ENCODE data around the gene TMEM240. TPM values are rescaled to one million over a fixed set of nuclear protein-coding genes. Genes with fewer than 3 reads are reported as not detected.

The TMEM240 gene
- total RNA-seq, 2 experiments from 2014 or later: 0.76 to 2.1 TPM

- ChIA-PET POLR2A (no interaction called here), CTCF (ENCODE audit: unreplicated experiment) (no interaction called here)
- peaks cover 14% of the 10 kb centered on the region; the same call in 1 of the 2 replicates for H3K36me3 ChIP-seq (ENCODE audit: insufficient read depth, low read length)
- no peaks in the 10 kb centered on the region; the same call in 1 of the 2 replicates for H3K79me2 ChIP-seq (ENCODE audit: insufficient read depth, low read depth, low read length)
- no peak overlapping the region for H3K27ac ChIP-seq (ENCODE audit: low read depth, low read length, poor library complexity, severe bottlenecking)
- DNase-seq (ENCODE audit: low spot score): no peak
- no peak overlapping the region for H2AFZ ChIP-seq (ENCODE audit: low read length)
- no peaks in the 10 kb centered on the region for H3K9me2 ChIP-seq (ENCODE audit: insufficient read depth, low read length)
- peaks cover 28% of the 10 kb centered on the region for H3K4me1 ChIP-seq (ENCODE audit: insufficient read depth, low read length, poor library complexity, severe bottlenecking)
- H4K20me1 ChIP-seq (ENCODE audit: insufficient read depth, low read length): no peaks in the 10 kb centered on the region
- no peaks in the 10 kb centered on the region for H3K9me3 ChIP-seq (ENCODE audit: low read length)
- H3K4me3 ChIP-seq (ENCODE audit: low read depth, low read length, poor library complexity, severe bottlenecking): no peak overlapping the region
- no TSS peak for BruUV-seq (replicated peaks)
- no peak for TF ChIP-seq EZH2phosphoT487 (IDR thresholded peaks at IDR 0.05; ENCODE audit: borderline replicate concordance, low read depth, low read length)
- TF ChIP-seq, protein P1, sequence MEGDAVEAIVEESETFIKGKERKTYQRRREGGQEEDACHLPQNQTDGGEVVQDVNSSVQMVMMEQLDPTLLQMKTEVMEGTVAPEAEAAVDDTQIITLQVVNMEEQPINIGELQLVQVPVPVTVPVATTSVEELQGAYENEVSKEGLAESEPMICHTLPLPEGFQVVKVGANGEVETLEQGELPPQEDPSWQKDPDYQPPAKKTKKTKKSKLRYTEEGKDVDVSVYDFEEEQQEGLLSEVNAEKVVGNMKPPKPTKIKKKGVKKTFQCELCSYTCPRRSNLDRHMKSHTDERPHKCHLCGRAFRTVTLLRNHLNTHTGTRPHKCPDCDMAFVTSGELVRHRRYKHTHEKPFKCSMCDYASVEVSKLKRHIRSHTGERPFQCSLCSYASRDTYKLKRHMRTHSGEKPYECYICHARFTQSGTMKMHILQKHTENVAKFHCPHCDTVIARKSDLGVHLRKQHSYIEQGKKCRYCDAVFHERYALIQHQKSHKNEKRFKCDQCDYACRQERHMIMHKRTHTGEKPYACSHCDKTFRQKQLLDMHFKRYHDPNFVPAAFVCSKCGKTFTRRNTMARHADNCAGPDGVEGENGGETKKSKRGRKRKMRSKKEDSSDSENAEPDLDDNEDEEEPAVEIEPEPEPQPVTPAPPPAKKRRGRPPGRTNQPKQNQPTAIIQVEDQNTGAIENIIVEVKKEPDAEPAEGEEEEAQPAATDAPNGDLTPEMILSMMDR (conservative IDR thresholded peaks at IDR 0.05; ENCODE audit: low read length): no peak
- no peak overlapping the region for H3K4me2 ChIP-seq (ENCODE audit: low read length)
- intact Hi-C loops (cut with micrococcal nuclease; ENCODE audit: unreplicated experiment): no loop called here
Observed at GRCh38 chr1:1553821-1554494, 13.5 kb upstream of the TMEM240 start.

GRCh38 chr1:1552263-1552639 is 11.8 kb upstream of the TMEM240 start:
- intact Hi-C loops (cut with micrococcal nuclease; ENCODE audit: unreplicated experiment): no loop called here
- Histone ChIP-seq H3K79me2 (ENCODE audit: insufficient read depth, low read depth, low read length) (no peaks in the 10 kb centered on the region; the same call in 1 of the 2 replicates), H2AFZ (ENCODE audit: low read length) (no peak overlapping the region), H3K36me3 (ENCODE audit: insufficient read depth, low read length) (peaks cover 25% of the 10 kb centered on the region; the same call in 1 of the 2 replicates), H3K9me2 (ENCODE audit: insufficient read depth, low read length) (no peaks in the 10 kb centered on the region), H3K4me1 (ENCODE audit: insufficient read depth, low read length, poor library complexity, severe bottlenecking) (peaks cover 11% of the 10 kb centered on the region), H3K27ac (ENCODE audit: low read depth, low read length, poor library complexity, severe bottlenecking) (no peak overlapping the region), H4K20me1 (ENCODE audit: insufficient read depth, low read length) (no peaks in the 10 kb centered on the region), H3K9me3 (ENCODE audit: low read length) (no peaks in the 10 kb centered on the region), H3K4me3 (ENCODE audit: low read depth, low read length, poor library complexity, severe bottlenecking) (no peak overlapping the region), H3K4me2 (ENCODE audit: low read length) (no peak overlapping the region)
- no peak for TF ChIP-seq EZH2phosphoT487 (IDR thresholded peaks at IDR 0.05; ENCODE audit: borderline replicate concordance, low read depth, low read length)
- TF ChIP-seq, protein P1 (conservative IDR thresholded peaks at IDR 0.05; ENCODE audit: low read length): no peak
- ChIA-PET POLR2A (no interaction called here), CTCF (ENCODE audit: unreplicated experiment) (no interaction called here)
- no peak for DNase-seq (ENCODE audit: low spot score)
- BruUV-seq (replicated peaks): no TSS peak

GRCh38 chr1:1551524-1552262 is 11.3 kb upstream of the TMEM240 start:
- Histone ChIP-seq H3K9me2 (ENCODE audit: insufficient read depth, low read length) (no peaks in the 10 kb centered on the region), H2AFZ (ENCODE audit: low read length) (no peak overlapping the region), H3K9me3 (ENCODE audit: low read length) (no peaks in the 10 kb centered on the region), H3K36me3 (ENCODE audit: insufficient read depth, low read length) (peaks cover 25% of the 10 kb centered on the region; the same call in 1 of the 2 replicates), H3K4me1 (ENCODE audit: insufficient read depth, low read length, poor library complexity, severe bottlenecking) (peaks cover 5% of the 10 kb centered on the region), H4K20me1 (ENCODE audit: insufficient read depth, low read length) (no peaks in the 10 kb centered on the region), H3K79me2 (ENCODE audit: insufficient read depth, low read depth, low read length) (no peaks in the 10 kb centered on the region; the same call in 1 of the 2 replicates), H3K27ac (ENCODE audit: low read depth, low read length, poor library complexity, severe bottlenecking) (no peak overlapping the region), H3K4me3 (ENCODE audit: low read depth, low read length, poor library complexity, severe bottlenecking) (no peak overlapping the region), H3K4me2 (ENCODE audit: low read length) (no peak overlapping the region)
- POLR2A ChIA-PET: no interaction called here
- intact Hi-C loops (cut with micrococcal nuclease; ENCODE audit: unreplicated experiment): no loop called here
- CTCF ChIA-PET (ENCODE audit: unreplicated experiment): no interaction called here
- no TSS peak for BruUV-seq (replicated peaks)
- no peak for TF ChIP-seq EZH2phosphoT487 (IDR thresholded peaks at IDR 0.05; ENCODE audit: borderline replicate concordance, low read depth, low read length)
- TF ChIP-seq, protein P1 (conservative IDR thresholded peaks at IDR 0.05; ENCODE audit: low read length): no peak
- no peak for DNase-seq (ENCODE audit: low spot score)
